ENCODE data around the gene IRF4. TPM values are rescaled to one million over a fixed set of nuclear protein-coding genes. Genes with fewer than 3 reads are reported as not detected.

Gene IRF4
- total and polyA plus RNA-seq, 3 donors from 2014 or later = 1.8 to 7.4 (median 3.7) TPM

- Histone ChIP-seq H3K36me3 (ENCODE audit: low read depth, missing control alignments) (no peaks in the 10 kb centered on the region), H3K27ac (no peak overlapping the region), H3K4me3 (peak overlapping the region; percentile 15 to 61), H3K27me3 (no peaks in the 10 kb centered on the region), H3K9me3 (no peaks in the 10 kb centered on the region), H3K4me1 (peaks cover 6% of the 10 kb centered on the region)
- TF ChIP-seq CTCF (IDR thresholded peaks at IDR 0.05) = no peak
- no peak for TF ChIP-seq POLR2A (IDR thresholded peaks at IDR 0.05)
- 13 to 16% methylated on average over 38 to 54 of the region's 68 CpGs for WGBS, 2 donors
- DNase-seq = no peak
- intact Hi-C loops (cut with DNase I; ENCODE audit: low total_unique reads) = no loop called here
These were observed 2.1 kb downstream of the IRF4 start for GRCh38 chr6:393391-394221.

- intact Hi-C loops (cut with DNase I; ENCODE audit: low total_unique reads) = no loop called here
- H3K4me3 ChIP-seq = no peak overlapping the region
- TF ChIP-seq POLR2A (IDR thresholded peaks at IDR 0.05) (no peak), CTCF (IDR thresholded peaks at IDR 0.05) (no peak)
- H3K4me1 ChIP-seq = peaks cover 6% of the 10 kb centered on the region
- no peak for DNase-seq
- H3K36me3 ChIP-seq (ENCODE audit: low read depth, missing control alignments) = no peaks in the 10 kb centered on the region
- H3K27ac ChIP-seq = no peak overlapping the region
- 66 to 75% methylated on average over 13 of the region's 13 CpGs for WGBS, 2 donors
- no peaks in the 10 kb centered on the region for H3K27me3 ChIP-seq
- H3K9me3 ChIP-seq = no peaks in the 10 kb centered on the region
These were observed 3.2 kb downstream of the IRF4 start for GRCh38 chr6:394641-395289.

- TF ChIP-seq CTCF (IDR thresholded peaks at IDR 0.05) (no peak), POLR2A (IDR thresholded peaks at IDR 0.05) (no peak)
- Histone ChIP-seq H3K4me3 (no peak overlapping the region), H3K9me3 (no peaks in the 10 kb centered on the region), H3K4me1 (peaks cover 6% of the 10 kb centered on the region), H3K27me3 (no peaks in the 10 kb centered on the region), H3K36me3 (ENCODE audit: low read depth, missing control alignments) (no peaks in the 10 kb centered on the region), H3K27ac (no peak overlapping the region)
- intact Hi-C loops (cut with DNase I; ENCODE audit: low total_unique reads) = no loop called here
- DNase-seq = no peak
- WGBS, 2 donors = 82% methylated on average over 8 to 10 of the region's 10 CpGs
These were observed 4.0 kb downstream of the IRF4 start for GRCh38 chr6:395432-396125.

GRCh38 chr6:396126-396520, 4.6 kb downstream of the IRF4 start:
- TF ChIP-seq POLR2A (IDR thresholded peaks at IDR 0.05) (no peak), CTCF (IDR thresholded peaks at IDR 0.05) (no peak)
- no peak for DNase-seq
- intact Hi-C loops (cut with DNase I; ENCODE audit: low total_unique reads) = no loop called here

More at GRCh38 chr6:396126-396520, 4.6 kb downstream of the IRF4 start:
- 76 to 81% methylated on average over 6 of the region's 6 CpGs for WGBS, 2 donors
- Histone ChIP-seq H3K27me3 (no peaks in the 10 kb centered on the region), H3K27ac (no peak overlapping the region), H3K4me3 (no peak overlapping the region), H3K4me1 (peaks cover 3% of the 10 kb centered on the region), H3K36me3 (ENCODE audit: low read depth, missing control alignments) (no peaks in the 10 kb centered on the region), H3K9me3 (no peaks in the 10 kb centered on the region)

Data from testis (tissue), 3 donors.